Fibroblast of upper back skin (primary cell): ENCODE data around the gene GAGE12H.
"Not testable (repeated sequence)": the region's sequence is repeated elsewhere in the genome, so short reads cannot be mapped to it uniquely, and the experiment has no call there.

Experiments used
- DNase-seq: peaks from one replicate; pipeline ENCODE4 v3.0.0-alpha.2; 2013

The GAGE12H gene

GRCh38 chrX:49579649-49580048 lies at the start of gene GAGE12H:
Gene GAGE12H, plus strand, starts transcription at chrX:49579949. Its CDS starts 1,155 bp downstream, at chrX:49581104.
- not testable (repeated sequence) for DNase-seq

- not testable (repeated sequence) for DNase-seq
Observed at GRCh38 chrX:49531877-49532276, 47.9 kb upstream of the GAGE12H start, which contains the start of gene GAGE12C. Gene GAGE12C, plus strand, starts transcription at chrX:49532177. Its CDS starts 1,155 bp downstream, at chrX:49533332.

GRCh38 chrX:49541433-49541832 lies 38.3 kb upstream of the GAGE12H start, which contains the start of gene GAGE12D:
Gene GAGE12D, plus strand, starts transcription at chrX:49541733. Its CDS starts 1,155 bp downstream, at chrX:49542888.
- DNase-seq = not testable (repeated sequence)

GRCh38 chrX:49550989-49551388 lies 28.8 kb upstream of the GAGE12H start, which contains the start of gene GAGE12E:
Gene GAGE12E, plus strand, starts transcription at chrX:49551289. Its CDS starts 1,155 bp downstream, at chrX:49552444.
- DNase-seq = not testable (repeated sequence)

GRCh38 chrX:49560542-49560941 lies 19.2 kb upstream of the GAGE12H start, which contains the start of gene GAGE12F:
Gene GAGE12F, plus strand, starts transcription at chrX:49560842. Its CDS starts 1,155 bp downstream, at chrX:49561997.
- DNase-seq = not testable (repeated sequence)

GRCh38 chrX:49568728-49569127 lies 11.0 kb upstream of the GAGE12H start:
- DNase-seq = not testable (repeated sequence)

GRCh38 chrX:49569152-49569551 lies 10.6 kb upstream of the GAGE12H start:
- not testable (repeated sequence) for DNase-seq

GRCh38 chrX:49570100-49570499 lies 9.6 kb upstream of the GAGE12H start, which contains the start of gene GAGE12G:
Gene GAGE12G, plus strand, starts transcription at chrX:49570400. Its CDS starts 1,155 bp downstream, at chrX:49571555.
- not testable (repeated sequence) for DNase-seq

GRCh38 chrX:49589196-49589595 lies 9.4 kb downstream of the GAGE12H start, which contains the start of gene GAGE2A:
Gene GAGE2A, plus strand, starts transcription at chrX:49589496. Its CDS starts 1,155 bp downstream, at chrX:49590651.
- not testable (repeated sequence) for DNase-seq

- not testable (repeated sequence) for DNase-seq
Observed at GRCh38 chrX:49589769-49590478, 10.2 kb downstream of the GAGE12H start.

GRCh38 chrX:49590488-49590887 lies 10.7 kb downstream of the GAGE12H start:
- DNase-seq = not testable (repeated sequence)

GRCh38 chrX:49598720-49599119 lies 19.0 kb downstream of the GAGE12H start, which contains the start of gene GAGE1:
Gene GAGE1, plus strand, starts transcription at chrX:49599020. Its CDS starts 1,155 bp downstream, at chrX:49600175.
- not testable (repeated sequence) for DNase-seq

- DNase-seq = no peak
Observed at GRCh38 chrX:49610718-49611310, 31.1 kb downstream of the GAGE12H start.

GRCh38 chrX:49618574-49618973 lies 38.8 kb downstream of the GAGE12H start:
- DNase-seq = no peak

- no peak for DNase-seq
Observed at GRCh38 chrX:49627086-49627777, 47.5 kb downstream of the GAGE12H start.
